ENCODE data around the gene IRS1.

- TF ChIP-seq CTCF (conservative IDR thresholded peaks at IDR 0.05 in 1 of 2, IDR thresholded peaks at IDR 0.05 in 1 of 2; ENCODE audit: low read depth in 1 of 2, low read length in 2 of 2) (no peak), EZH2 (IDR thresholded peaks at IDR 0.05; ENCODE audit: low read length, missing control alignments) (no peak)
These were observed 60.6 kb downstream of the IRS1 start for GRCh38 chr2:226738821-226739544.

All from fibroblast of lung (primary cell).